D721Med (cell line): ENCODE measurements around the gene MTRFR.

Experiments used
- DNase-seq: peaks from one replicate; pipeline ENCODE4 v3.0.0; 2011; ENCODE audit warnings: low spot score; ENCODE audit not compliant: insufficient read length
- FAIRE-seq: peaks from 2 replicates; lab custom pipeline; 2011; peaks lifted over from hg19 to GRCh38; lab: Jason Lieb, UNC
- TF ChIP-seq, protein P1 (sequence below): IDR thresholded peaks from 2 replicates; pipeline ENCODE4 v1.5.1; 2012; ENCODE audit warnings: mild to moderate bottlenecking, control low read depth; ENCODE audit not compliant: insufficient read depth; ENCODE audit errors: missing control alignments

The MTRFR gene

GRCh38 chr12:123280971-123281370 is 47.7 kb downstream of the MTRFR start:
- FAIRE-seq = no peak
- DNase-seq = no peak
- TF ChIP-seq, protein P1, sequence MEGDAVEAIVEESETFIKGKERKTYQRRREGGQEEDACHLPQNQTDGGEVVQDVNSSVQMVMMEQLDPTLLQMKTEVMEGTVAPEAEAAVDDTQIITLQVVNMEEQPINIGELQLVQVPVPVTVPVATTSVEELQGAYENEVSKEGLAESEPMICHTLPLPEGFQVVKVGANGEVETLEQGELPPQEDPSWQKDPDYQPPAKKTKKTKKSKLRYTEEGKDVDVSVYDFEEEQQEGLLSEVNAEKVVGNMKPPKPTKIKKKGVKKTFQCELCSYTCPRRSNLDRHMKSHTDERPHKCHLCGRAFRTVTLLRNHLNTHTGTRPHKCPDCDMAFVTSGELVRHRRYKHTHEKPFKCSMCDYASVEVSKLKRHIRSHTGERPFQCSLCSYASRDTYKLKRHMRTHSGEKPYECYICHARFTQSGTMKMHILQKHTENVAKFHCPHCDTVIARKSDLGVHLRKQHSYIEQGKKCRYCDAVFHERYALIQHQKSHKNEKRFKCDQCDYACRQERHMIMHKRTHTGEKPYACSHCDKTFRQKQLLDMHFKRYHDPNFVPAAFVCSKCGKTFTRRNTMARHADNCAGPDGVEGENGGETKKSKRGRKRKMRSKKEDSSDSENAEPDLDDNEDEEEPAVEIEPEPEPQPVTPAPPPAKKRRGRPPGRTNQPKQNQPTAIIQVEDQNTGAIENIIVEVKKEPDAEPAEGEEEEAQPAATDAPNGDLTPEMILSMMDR = no peak

- no peak for FAIRE-seq
- no peak for DNase-seq
- TF ChIP-seq, protein P1 = no peak
Observed at GRCh38 chr12:123282111-123282510, 48.9 kb downstream of the MTRFR start.

DNA sequence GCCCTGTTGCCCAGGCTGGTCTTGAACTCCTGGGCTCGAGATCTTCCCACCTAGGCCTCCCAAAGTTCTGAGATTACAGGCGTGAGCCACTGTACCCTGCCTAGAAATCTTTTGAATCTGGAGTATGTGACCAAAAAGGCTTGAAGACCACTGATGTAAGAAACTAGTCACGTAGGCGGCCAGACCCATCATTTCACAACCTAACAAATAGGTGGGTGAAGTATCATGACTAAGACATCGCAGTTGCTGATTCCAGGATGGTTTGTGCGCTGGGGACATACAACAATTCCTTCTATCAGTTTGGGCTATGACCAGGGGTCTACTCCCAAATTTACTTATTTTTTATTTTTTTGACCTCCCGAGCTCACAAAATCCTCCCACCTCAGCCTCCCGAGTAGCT is 50.2 kb downstream of the MTRFR start:
- no peak for FAIRE-seq
- DNase-seq = no peak
- TF ChIP-seq, protein P1 = no peak

GRCh38 chr12:123284669-123285068 is 51.4 kb downstream of the MTRFR start:
- TF ChIP-seq, protein P1 = no peak
- FAIRE-seq (no peak), DNase-seq (no peak)

DNA sequence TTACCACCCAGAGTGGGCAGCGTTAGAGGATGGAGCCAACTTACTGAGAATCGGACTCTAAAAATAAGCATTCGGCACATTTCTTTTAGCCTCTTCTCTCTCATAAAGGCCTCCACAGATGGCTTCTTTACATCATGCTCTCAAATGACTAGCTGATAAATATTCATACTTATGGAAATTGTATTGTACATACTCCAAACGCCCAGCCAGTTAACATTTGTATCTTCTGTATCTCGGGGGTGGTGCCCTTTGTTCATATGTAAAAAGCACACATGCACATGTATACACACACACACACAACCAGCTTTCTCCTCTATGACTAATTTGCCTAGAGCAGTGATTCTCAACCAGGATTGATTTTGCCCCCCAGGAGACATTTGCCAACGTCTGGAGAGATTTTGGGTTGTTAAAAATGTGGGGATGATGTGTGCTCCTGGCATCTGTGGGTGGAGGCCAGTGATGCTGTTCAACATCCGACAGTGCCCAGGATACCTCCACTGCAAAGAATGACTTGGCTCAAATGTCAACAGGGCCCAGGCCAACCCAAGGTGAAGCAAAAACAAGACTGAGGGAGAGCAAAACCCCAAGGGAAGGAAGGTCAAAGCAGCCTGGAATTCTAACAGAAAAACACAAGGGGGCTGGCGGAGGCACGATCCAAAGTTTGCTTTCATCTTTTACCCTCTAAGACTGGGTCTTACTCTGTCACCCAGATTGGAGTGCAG is 53.6 kb downstream of the MTRFR start:
- DNase-seq (no peak), FAIRE-seq (no peak)
- TF ChIP-seq, protein P1 = no peak

GRCh38 chr12:123288751-123289346 is 55.6 kb downstream of the MTRFR start:
- FAIRE-seq = no peak
- TF ChIP-seq, protein P1 = no peak

DNA sequence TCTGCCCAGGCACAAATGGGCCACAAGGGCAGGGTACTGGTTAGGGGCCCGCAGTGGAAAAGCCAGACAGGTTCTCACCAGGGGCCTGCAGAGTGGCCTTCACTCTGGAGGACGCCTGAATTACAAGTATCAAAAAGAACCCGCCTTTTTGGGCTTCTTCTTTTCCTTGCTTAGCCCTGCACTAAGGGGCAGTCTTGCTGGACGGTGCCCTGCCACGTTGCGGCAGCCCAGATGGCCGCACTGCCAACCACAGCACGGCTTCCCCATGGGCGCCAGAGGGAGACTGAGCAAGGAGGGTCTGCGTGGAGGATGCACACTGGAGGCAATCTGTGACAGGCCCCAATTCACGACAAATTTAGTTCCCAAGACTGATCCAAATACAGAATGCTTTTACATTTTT is 56.7 kb downstream of the MTRFR start:
- no peak for FAIRE-seq
- no peak for DNase-seq
- TF ChIP-seq, protein P1 = no peak

More at GRCh38 chr12:123288751-123289346, 55.6 kb downstream of the MTRFR start:
- DNase-seq = no peak
